AG04450 (cell line): ENCODE data around the gene MGA. TPM values are rescaled to one million over a fixed set of nuclear protein-coding genes. Genes with fewer than 3 reads are reported as not detected.

Experiments used
- CTCF ChIA-PET: fragments of 300-600, 350-600 bp; formaldehyde crosslinking; extraction: SDS; loops from one replicate; lab custom pipeline; 2022; ENCODE audit warnings: antibody characterized with exemption, inconsistent platforms; lab: Charles Lee
- POLR2A ChIA-PET: fragments of 350-600 bp; formaldehyde crosslinking; extraction: SDS; loops from one replicate; lab custom pipeline; 2021; ENCODE audit warnings: antibody characterized with exemption, inconsistent platforms; lab: Yijun Ruan, JAX
- DNase-seq: peaks from one replicate; pipeline ENCODE4 v3.0.0-alpha.2; 2011; ENCODE audit warnings: low read depth, low spot score
- H3K27ac ChIP-seq: one replicate; pipeline ENCODE4 v1.5.1; 2012; ENCODE audit warnings: low read depth, low read length, control low read depth
- H3K27me3 ChIP-seq: one replicate; pipeline ENCODE4 v1.6.0; 2012; ENCODE audit warnings: low read length; ENCODE audit not compliant: control insufficient read depth, insufficient read depth
- H3K4me3 ChIP-seq: 2 replicates; pipeline ENCODE4 v1.5.1; 2011; ENCODE audit warnings: mild to moderate bottlenecking, low read depth, low read length, control low read depth
- H3K9me3 ChIP-seq: 2 replicates; pipeline ENCODE4 v1.5.1; 2012; ENCODE audit warnings: low read length; ENCODE audit not compliant: control insufficient read depth, insufficient read depth
- polyA plus RNA-seq: library from polyadenylated mRNA; depleted of rRNA; stranded (reverse); fragments of >200 nt; gene quantifications from 2 replicates; pipeline ENCODE4 v1.2.3, GENCODE V29; 2011
- TF ChIP-seq, protein P1 (sequence below): IDR thresholded peaks from 2 replicates; pipeline ENCODE4 v1.5.1; 2011; ENCODE audit warnings: low read depth, low read length, control low read depth, inconsistent platforms

MGA gene
- polyA plus RNA-seq, 1 experiment = 9.7 TPM

DNA sequence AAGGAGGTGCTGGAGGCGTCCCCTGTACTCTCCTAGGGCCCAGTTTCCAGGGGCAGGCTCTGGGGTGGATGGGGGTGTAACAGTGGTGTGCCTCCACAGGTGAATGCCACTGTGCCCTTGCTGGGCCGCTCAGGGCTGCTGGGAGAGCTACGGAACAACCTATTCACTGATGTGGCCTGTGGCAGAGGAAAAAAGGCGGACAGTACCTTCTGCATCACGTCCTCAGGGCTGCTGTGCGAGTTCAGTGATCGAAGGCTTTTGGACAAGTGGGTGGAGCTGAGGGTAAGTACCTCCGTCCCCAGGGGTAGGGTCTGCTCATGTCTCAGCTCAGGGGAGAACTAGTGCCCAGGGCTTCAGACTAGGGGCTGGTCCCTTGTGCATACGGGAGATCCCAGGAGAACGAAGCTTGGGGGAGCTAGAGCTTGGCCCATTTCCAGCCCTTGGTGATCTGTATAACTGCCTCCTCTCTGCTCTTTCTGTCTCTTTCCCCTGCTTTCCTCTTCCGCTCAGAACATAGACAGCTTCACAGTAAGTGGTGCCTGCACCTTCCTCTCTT, 152.7 kb downstream of the MGA start:
- TF ChIP-seq, protein P1, sequence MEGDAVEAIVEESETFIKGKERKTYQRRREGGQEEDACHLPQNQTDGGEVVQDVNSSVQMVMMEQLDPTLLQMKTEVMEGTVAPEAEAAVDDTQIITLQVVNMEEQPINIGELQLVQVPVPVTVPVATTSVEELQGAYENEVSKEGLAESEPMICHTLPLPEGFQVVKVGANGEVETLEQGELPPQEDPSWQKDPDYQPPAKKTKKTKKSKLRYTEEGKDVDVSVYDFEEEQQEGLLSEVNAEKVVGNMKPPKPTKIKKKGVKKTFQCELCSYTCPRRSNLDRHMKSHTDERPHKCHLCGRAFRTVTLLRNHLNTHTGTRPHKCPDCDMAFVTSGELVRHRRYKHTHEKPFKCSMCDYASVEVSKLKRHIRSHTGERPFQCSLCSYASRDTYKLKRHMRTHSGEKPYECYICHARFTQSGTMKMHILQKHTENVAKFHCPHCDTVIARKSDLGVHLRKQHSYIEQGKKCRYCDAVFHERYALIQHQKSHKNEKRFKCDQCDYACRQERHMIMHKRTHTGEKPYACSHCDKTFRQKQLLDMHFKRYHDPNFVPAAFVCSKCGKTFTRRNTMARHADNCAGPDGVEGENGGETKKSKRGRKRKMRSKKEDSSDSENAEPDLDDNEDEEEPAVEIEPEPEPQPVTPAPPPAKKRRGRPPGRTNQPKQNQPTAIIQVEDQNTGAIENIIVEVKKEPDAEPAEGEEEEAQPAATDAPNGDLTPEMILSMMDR = no peak
- POLR2A ChIA-PET = interaction anchor here (1.2 kb wide), 1 partner anchor 39 kb away, joined by 7 read pairs; the partner anchor contains the start of gene MAPKBP1
- Histone ChIP-seq H3K27me3 (no peaks in the 10 kb centered on the region), H3K27ac (no peak overlapping the region), H3K4me3 (no peak overlapping the region), H3K9me3 (no peaks in the 10 kb centered on the region)
- CTCF ChIA-PET = interaction anchor here (0.6 to 15.8 kb wide), 8 partner anchors 8 to 211 kb away, joined by 3 to 362 read pairs (median 6); partner anchors contain the start of gene MAPKBP1
- DNase-seq = no peak

DNA sequence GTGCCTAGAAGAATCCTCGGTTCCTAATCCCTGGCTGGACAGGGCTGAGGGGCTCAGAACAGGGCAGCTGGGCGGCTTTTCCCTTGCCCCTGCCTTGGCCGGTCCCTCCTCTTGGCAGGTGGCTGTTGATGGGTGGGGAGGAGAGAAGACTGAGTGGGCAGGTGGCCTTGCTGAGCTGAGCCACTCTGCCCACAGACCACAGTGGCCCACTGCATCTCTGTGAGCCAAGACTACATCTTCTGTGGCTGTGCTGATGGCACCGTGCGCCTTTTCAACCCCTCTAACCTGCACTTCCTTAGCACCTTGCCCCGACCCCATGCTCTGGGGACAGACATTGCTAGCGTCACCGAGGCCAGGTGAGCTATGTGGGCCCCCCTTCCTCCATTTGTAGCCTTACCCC, 153.2 kb downstream of the MGA start:
- no peak overlapping the region for H3K27ac ChIP-seq
- DNase-seq = no peak
- no peaks in the 10 kb centered on the region for H3K27me3 ChIP-seq
- no peak overlapping the region for H3K4me3 ChIP-seq
- ChIA-PET POLR2A (no interaction called here), CTCF (interaction anchor here (0.6 to 15.8 kb wide), 2 partner anchors 36 to 211 kb away, joined by 6 to 362 read pairs; partner anchors contain the start of gene MAPKBP1)
- TF ChIP-seq, protein P1 = no peak
- H3K9me3 ChIP-seq = no peaks in the 10 kb centered on the region

- no peak for DNase-seq
- CTCF ChIA-PET = interaction anchor here (15.8 kb wide), 1 partner anchor 37 kb away, joined by 362 read pairs; the partner anchor contains the start of gene MAPKBP1
- Histone ChIP-seq H3K4me3 (no peak overlapping the region), H3K27me3 (no peaks in the 10 kb centered on the region), H3K27ac (no peak overlapping the region), H3K9me3 (no peaks in the 10 kb centered on the region)
- TF ChIP-seq, protein P1 = no peak
- POLR2A ChIA-PET = no interaction called here
Measured at GRCh38 chr15:41814534-41814933, 154.3 kb downstream of the MGA start.

GRCh38 chr15:41816788-41817187, 156.6 kb downstream of the MGA start:
- CTCF ChIA-PET = interaction anchor here (2.1 kb wide), 1 partner anchor 45 kb away, joined by 6 read pairs; no protein-coding TSS in a partner anchor
- no peaks in the 10 kb centered on the region for H3K27me3 ChIP-seq
- no peak for DNase-seq
- no peaks in the 10 kb centered on the region for H3K9me3 ChIP-seq
- TF ChIP-seq, protein P1 = no peak
- no peak overlapping the region for H3K27ac ChIP-seq
- POLR2A ChIA-PET = no interaction called here
- no peak overlapping the region for H3K4me3 ChIP-seq

DNA sequence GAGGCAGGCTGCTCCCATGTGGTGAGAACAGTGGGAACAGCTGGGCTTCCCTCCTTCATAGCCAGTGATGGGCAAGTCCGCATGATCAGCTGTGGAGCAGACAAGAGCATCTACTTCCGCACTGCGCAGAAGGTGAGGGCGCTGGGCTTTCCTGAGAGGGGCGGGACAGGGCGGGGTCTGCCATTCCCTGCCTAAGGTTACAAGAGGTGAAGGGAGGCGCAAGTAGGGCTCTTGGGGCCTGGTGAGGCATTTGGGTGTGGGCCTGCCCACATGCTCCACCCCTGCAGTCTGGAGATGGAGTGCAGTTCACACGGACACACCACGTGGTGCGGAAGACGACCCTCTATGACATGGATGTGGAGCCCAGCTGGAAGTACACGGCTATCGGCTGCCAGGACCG, 157.1 kb downstream of the MGA start:
- no peak overlapping the region for H3K4me3 ChIP-seq
- no peak for DNase-seq
- POLR2A ChIA-PET = interaction anchor here (0.6 kb wide), 1 partner anchor 33 kb away, joined by 6 read pairs; no protein-coding TSS in a partner anchor
- H3K27me3 ChIP-seq = no peaks in the 10 kb centered on the region
- CTCF ChIA-PET = interaction anchor here (2.1 kb wide), 1 partner anchor 45 kb away, joined by 6 read pairs; no protein-coding TSS in a partner anchor
- no peaks in the 10 kb centered on the region for H3K9me3 ChIP-seq
- TF ChIP-seq, protein P1 = no peak
- H3K27ac ChIP-seq = no peak overlapping the region
